ENCODE results near the gene LRRTM1. TPM values are rescaled to one million over a fixed set of nuclear protein-coding genes. Genes with fewer than 3 reads are reported as not detected.

Gene LRRTM1
- total RNA-seq, 1 donor from 2014 or later, result 0.11 TPM

DNA sequence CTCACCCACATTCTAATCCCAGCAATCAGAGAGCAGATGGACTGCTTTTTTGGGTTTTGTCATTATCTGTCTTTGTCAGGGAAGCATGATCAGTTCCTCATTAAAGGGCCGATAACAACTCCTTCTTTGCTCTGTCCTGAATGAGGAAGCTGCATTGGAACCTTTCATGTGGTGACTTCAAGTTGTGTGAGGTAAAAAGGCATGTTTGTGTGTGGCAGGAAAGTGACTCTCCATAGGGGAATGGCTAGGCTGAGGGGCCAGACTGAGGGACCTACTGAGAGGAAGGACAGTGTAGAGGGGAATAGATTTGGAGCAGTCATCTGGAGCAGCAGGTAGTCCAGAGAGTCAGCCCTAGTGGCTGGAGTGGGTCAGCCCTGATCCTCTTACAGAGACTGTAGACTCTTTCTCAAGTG, 23.6 kb upstream of the LRRTM1 start:
- TF ChIP-seq, protein P1, sequence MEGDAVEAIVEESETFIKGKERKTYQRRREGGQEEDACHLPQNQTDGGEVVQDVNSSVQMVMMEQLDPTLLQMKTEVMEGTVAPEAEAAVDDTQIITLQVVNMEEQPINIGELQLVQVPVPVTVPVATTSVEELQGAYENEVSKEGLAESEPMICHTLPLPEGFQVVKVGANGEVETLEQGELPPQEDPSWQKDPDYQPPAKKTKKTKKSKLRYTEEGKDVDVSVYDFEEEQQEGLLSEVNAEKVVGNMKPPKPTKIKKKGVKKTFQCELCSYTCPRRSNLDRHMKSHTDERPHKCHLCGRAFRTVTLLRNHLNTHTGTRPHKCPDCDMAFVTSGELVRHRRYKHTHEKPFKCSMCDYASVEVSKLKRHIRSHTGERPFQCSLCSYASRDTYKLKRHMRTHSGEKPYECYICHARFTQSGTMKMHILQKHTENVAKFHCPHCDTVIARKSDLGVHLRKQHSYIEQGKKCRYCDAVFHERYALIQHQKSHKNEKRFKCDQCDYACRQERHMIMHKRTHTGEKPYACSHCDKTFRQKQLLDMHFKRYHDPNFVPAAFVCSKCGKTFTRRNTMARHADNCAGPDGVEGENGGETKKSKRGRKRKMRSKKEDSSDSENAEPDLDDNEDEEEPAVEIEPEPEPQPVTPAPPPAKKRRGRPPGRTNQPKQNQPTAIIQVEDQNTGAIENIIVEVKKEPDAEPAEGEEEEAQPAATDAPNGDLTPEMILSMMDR (IDR thresholded peaks at IDR 0.05; ENCODE audit: borderline replicate concordance), result no peak
- Histone ChIP-seq H3K4me3 (no peak overlapping the region), H3K36me3 (no peaks in the 10 kb centered on the region), H3K4me1 (peaks cover 9% of the 10 kb centered on the region), H3K9me3 (replicated peaks) (no peaks in the 10 kb centered on the region), H3K27me3 (ENCODE audit: low read depth) (peaks cover 13% of the 10 kb centered on the region), H3K27ac (replicated peaks) (no peak overlapping the region)
- DNase-seq, result no peak
- intact Hi-C loops (cut with micrococcal nuclease), result no loop called here

DNA sequence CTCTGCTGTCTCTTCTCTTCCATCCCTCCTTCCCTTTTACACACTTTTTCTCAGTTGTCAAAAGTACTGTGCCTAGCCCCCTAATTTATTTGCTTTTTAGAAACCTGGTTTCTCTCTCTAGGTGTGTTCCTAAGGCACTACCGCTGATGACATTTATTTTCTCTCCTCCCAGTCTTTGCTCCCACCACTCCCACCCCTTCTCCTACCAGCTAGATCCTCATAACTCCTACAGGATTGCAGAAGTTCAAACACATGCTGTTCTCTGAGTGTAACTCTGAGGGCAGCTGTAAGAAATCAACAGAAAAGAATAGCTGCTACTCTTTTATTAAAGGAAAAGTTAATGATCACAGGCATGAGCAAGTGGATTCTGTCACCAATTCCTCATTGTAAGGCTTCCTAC, 22.3 kb upstream of the LRRTM1 start:
- Histone ChIP-seq H3K27me3 (ENCODE audit: low read depth) (peaks cover 25% of the 10 kb centered on the region), H3K4me1 (peaks cover 9% of the 10 kb centered on the region), H3K36me3 (no peaks in the 10 kb centered on the region), H3K4me3 (no peak overlapping the region), H3K9me3 (replicated peaks) (no peaks in the 10 kb centered on the region), H3K27ac (replicated peaks) (no peak overlapping the region)
- TF ChIP-seq, protein P1 (IDR thresholded peaks at IDR 0.05; ENCODE audit: borderline replicate concordance), result no peak
- intact Hi-C loops (cut with micrococcal nuclease), result loop anchor here (1.0 kb wide), 1 partner anchor 172 kb away; no protein-coding TSS in a partner anchor
- no peak for DNase-seq

DNA sequence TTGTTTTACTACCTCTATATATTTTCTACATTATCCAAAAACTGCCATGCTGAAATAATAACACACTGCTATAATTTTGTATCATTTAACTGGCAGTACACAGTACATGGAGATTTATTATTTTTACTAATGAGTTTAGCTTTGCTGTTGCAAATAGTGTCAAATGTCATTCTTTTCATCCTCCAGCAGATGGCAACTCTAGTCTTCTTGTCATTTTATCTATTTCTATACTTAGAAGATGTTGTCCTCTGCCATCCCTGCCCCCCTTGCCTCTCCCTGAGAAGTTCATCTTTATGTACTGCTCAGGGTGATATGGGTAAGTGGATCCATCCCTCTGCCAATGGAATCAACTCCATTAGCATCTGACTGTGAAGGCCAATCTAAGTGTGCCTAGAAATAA, 21.7 kb upstream of the LRRTM1 start:
- Histone ChIP-seq H3K4me1 (peaks cover 9% of the 10 kb centered on the region), H3K27ac (replicated peaks) (no peak overlapping the region), H3K4me3 (no peak overlapping the region), H3K27me3 (ENCODE audit: low read depth) (peaks cover 32% of the 10 kb centered on the region), H3K9me3 (replicated peaks) (no peaks in the 10 kb centered on the region), H3K36me3 (no peaks in the 10 kb centered on the region)
- intact Hi-C loops (cut with micrococcal nuclease), result loop anchor here (1.0 kb wide), 1 partner anchor 173 kb away; no protein-coding TSS in a partner anchor
- TF ChIP-seq, protein P1 (IDR thresholded peaks at IDR 0.05; ENCODE audit: borderline replicate concordance), result peak; percentile 78
- DNase-seq, result no peak

DNA sequence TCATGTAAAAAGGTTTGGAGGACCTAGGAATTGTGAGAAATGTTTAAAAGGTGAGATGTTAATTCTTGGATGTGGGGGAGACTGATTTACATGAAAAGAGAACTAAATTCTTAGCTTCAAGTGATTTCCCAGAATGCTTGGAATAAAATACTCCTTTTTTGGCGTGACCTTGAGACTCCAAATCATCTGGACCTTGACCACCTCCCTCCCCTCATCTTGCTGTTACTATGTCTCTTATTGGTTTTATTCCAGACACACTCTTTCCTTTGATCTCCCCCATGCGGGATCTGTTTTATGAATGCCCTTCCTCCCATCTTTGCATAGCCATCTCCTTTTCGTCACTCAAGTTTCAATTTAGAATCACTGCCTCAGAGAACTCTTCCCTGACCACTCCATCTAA, 20.0 kb upstream of the LRRTM1 start:
- intact Hi-C loops (cut with micrococcal nuclease), result no loop called here
- H3K27ac ChIP-seq (replicated peaks), result no peak overlapping the region
- TF ChIP-seq, protein P1 (IDR thresholded peaks at IDR 0.05; ENCODE audit: borderline replicate concordance), result no peak
- H3K27me3 ChIP-seq (ENCODE audit: low read depth), result peaks cover 42% of the 10 kb centered on the region
- H3K9me3 ChIP-seq (replicated peaks), result no peaks in the 10 kb centered on the region
- no peak overlapping the region for H3K4me3 ChIP-seq
- H3K36me3 ChIP-seq, result no peaks in the 10 kb centered on the region
- peaks cover 18% of the 10 kb centered on the region for H3K4me1 ChIP-seq
- no peak for DNase-seq

DNA sequence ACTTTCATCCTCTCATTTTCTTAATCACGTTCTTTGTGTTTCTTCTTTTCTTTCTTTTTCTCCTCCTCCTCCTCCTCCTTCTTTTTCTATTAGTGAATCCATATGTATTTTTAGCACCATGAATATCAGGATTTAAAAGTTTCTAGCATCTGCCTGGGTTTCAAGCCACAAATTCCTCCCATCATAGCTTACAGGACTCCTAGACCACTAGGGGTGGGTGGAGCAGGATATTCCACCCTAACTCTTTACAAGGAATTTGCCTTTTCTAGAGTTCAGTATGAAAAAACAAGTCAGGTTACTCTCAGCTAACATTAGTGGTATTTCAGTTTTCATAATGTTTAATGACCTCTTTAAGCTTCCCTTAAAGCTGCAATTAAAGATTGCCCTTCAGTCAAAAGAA, 19.1 kb upstream of the LRRTM1 start:
- peaks cover 42% of the 10 kb centered on the region for H3K27me3 ChIP-seq (ENCODE audit: low read depth)
- intact Hi-C loops (cut with micrococcal nuclease), result no loop called here
- TF ChIP-seq, protein P1 (IDR thresholded peaks at IDR 0.05; ENCODE audit: borderline replicate concordance), result no peak
- H3K4me3 ChIP-seq, result no peak overlapping the region
- H3K36me3 ChIP-seq, result no peaks in the 10 kb centered on the region
- peaks cover 21% of the 10 kb centered on the region for H3K4me1 ChIP-seq
- H3K9me3 ChIP-seq (replicated peaks), result no peaks in the 10 kb centered on the region
- H3K27ac ChIP-seq (replicated peaks), result no peak overlapping the region
- DNase-seq, result no peak
